Endothelial cell of umbilical vein (primary cell): ENCODE data around the gene SPC25. TPM values are rescaled to one million over a fixed set of nuclear protein-coding genes. Genes with fewer than 3 reads are reported as not detected.

Source experiments
- BruUV-seq: library from RNA; stranded (reverse); fragments of 400-500 nt; replicated peaks from 2 replicates; lab custom pipeline; 2021; lab: Mats Ljungman, UMichigan
- CTCF ChIA-PET: fragments of 300-600, 350-600 bp; sonication (Branson Sonifier 250); formaldehyde crosslinking; loops from one replicate; lab custom pipeline; 2021; ENCODE audit warnings: antibody characterized with exemption, inconsistent platforms; lab: Charles Lee
- POLR2A ChIA-PET: fragments of 300-600, 350-600 bp; sonication (Branson Sonifier 250); formaldehyde crosslinking; loops from one replicate; lab custom pipeline; 2021; ENCODE audit warnings: antibody characterized with exemption, inconsistent platforms; lab: Charles Lee
- DNase-seq: peaks from one replicate; pipeline ENCODE4 v3.0.0-alpha.2; 2011; ENCODE audit warnings: low read depth, low spot score
- FAIRE-seq: peaks from 2 replicates; lab custom pipeline; 2011; peaks lifted over from hg19 to GRCh38; lab: Jason Lieb, UNC
- H2AFZ ChIP-seq: 2 replicates; pipeline ENCODE4 v1.6.0; 2012; ENCODE audit warnings: low read depth, low read length, control low read depth, inconsistent platforms
- H3K27ac ChIP-seq: 2 replicates; pipeline ENCODE4 v1.5.1; 2011; ENCODE audit warnings: low read depth, mild to moderate bottlenecking, control low read depth, low read length, moderate library complexity; ENCODE audit not compliant: insufficient read depth
- H3K27me3 ChIP-seq, 2 experiments: 2 replicates each; pipeline versions ENCODE4 v1.6.0 to v1.6.1; 2011; ENCODE audit warnings: low read length in 2 of 2, mixed read lengths in 1 of 2; ENCODE audit not compliant: control insufficient read depth in 2 of 2, insufficient read depth in 2 of 2
- H3K36me3 ChIP-seq, 2 experiments: 2 replicates in 1 of 2; 3 replicates in 1 of 2; pipeline ENCODE4 v1.5.1; 2011; ENCODE audit warnings: low read length in 2 of 2, mild to moderate bottlenecking in 1 of 2, moderate library complexity in 1 of 2; ENCODE audit not compliant: control insufficient read depth in 2 of 2, insufficient read depth in 2 of 2; ENCODE audit errors: extremely low read depth in 1 of 2
- H3K4me1 ChIP-seq: 3 replicates; pipeline ENCODE4 v1.5.1; 2011; ENCODE audit warnings: mild to moderate bottlenecking, low read length; ENCODE audit not compliant: control insufficient read depth, insufficient read depth; ENCODE audit errors: extremely low read depth
- H3K4me2 ChIP-seq: 2 replicates; pipeline ENCODE4 v1.6.1; 2011; ENCODE audit warnings: low read length, control low read depth, mixed read lengths; ENCODE audit not compliant: insufficient read depth
- H3K4me3 ChIP-seq, 3 experiments: fragments of 200-600 bp in 1 of 3; sonication (generic), shearing (Covaris generic) in 1 of 3; replicated peaks in 1 of 3; 2 replicates each; pipeline ENCODE4 v1.5.1; 2011 to 2016; ENCODE audit warnings: control low read depth in 3 of 3, low read length in 3 of 3, mild to moderate bottlenecking in 2 of 3, inconsistent platforms in 1 of 3, low read depth in 1 of 3, moderate library complexity in 1 of 3; ENCODE audit not compliant: insufficient read depth in 1 of 3
- H3K79me2 ChIP-seq: 2 replicates; pipeline ENCODE4 v1.6.0; 2012; ENCODE audit warnings: low read length, inconsistent platforms; ENCODE audit not compliant: control insufficient read depth, insufficient read depth
- H3K9ac ChIP-seq: replicated peaks from 2 replicates; pipeline ENCODE3; 2011; ENCODE audit warnings: low read length, control low read depth; ENCODE audit not compliant: insufficient read depth; ENCODE audit errors: extremely low read depth
- H3K9me1 ChIP-seq: replicated peaks from 3 replicates; pipeline ENCODE4 v1.6.0; 2011; ENCODE audit warnings: mild to moderate bottlenecking, low read length; ENCODE audit not compliant: control insufficient read depth, insufficient read depth; ENCODE audit errors: extremely low read depth
- H3K9me3 ChIP-seq: replicated peaks from 2 replicates; pipeline ENCODE4 v1.5.1; 2012; ENCODE audit warnings: low read length, inconsistent platforms; ENCODE audit not compliant: control insufficient read depth, insufficient read depth
- H4K20me1 ChIP-seq: replicated peaks from 2 replicates; pipeline ENCODE3; 2011; ENCODE audit warnings: mild to moderate bottlenecking, low read length; ENCODE audit not compliant: control insufficient read depth, insufficient read depth; ENCODE audit errors: extremely low read depth
- EZH2 ChIP-seq: IDR thresholded peaks from 2 replicates; pipeline ENCODE4 v1.6.1; 2012; ENCODE audit warnings: borderline replicate concordance, low read depth, mild to moderate bottlenecking, moderate library complexity, low read length, inconsistent platforms; ENCODE audit not compliant: severe bottlenecking
- FOS ChIP-seq: IDR thresholded peaks from 2 replicates; pipeline ENCODE4 v1.6.1; 2011; ENCODE audit warnings: mild to moderate bottlenecking, low read length, moderate library complexity, borderline replicate concordance; ENCODE audit not compliant: insufficient read depth
- GATA2 ChIP-seq: IDR thresholded peaks from 2 replicates; pipeline ENCODE4 v1.7.0; 2011; ENCODE audit warnings: low read depth, mild to moderate bottlenecking, moderate library complexity, mixed read lengths, low read length; ENCODE audit not compliant: insufficient read length, insufficient read depth
- JUN ChIP-seq: IDR thresholded peaks from 2 replicates; pipeline ENCODE4 v1.6.1; 2011; ENCODE audit warnings: borderline replicate concordance, low read depth; ENCODE audit not compliant: insufficient read length, insufficient read depth
- MAX ChIP-seq: IDR thresholded peaks from 2 replicates; pipeline ENCODE4 v1.6.1; 2011; ENCODE audit not compliant: insufficient read depth, insufficient read length
- MYC ChIP-seq: IDR thresholded peaks from one replicate; pipeline ENCODE4 v1.6.1; 2011; ENCODE audit warnings: mild to moderate bottlenecking, low read depth, low read length
- POLR2A ChIP-seq: IDR thresholded peaks from 2 replicates; pipeline ENCODE4 v1.6.1; 2012; ENCODE audit warnings: low read depth, mild to moderate bottlenecking, control low read depth, low read length
- POLR2AphosphoS5 ChIP-seq: IDR thresholded peaks from 2 replicates; pipeline ENCODE4 v1.6.1; 2012; ENCODE audit warnings: low read depth, mild to moderate bottlenecking, control low read depth, low read length, moderate library complexity; ENCODE audit not compliant: insufficient read depth
- dilution Hi-C: fragments of 300-500 bp; cut with MboI; formaldehyde crosslinking; loops from one replicate; pipeline ENCODE4 v1.15.0; 2019; ENCODE audit warnings: low sequenced_read_pairs; ENCODE audit not compliant: extremely low pct_ligation_motif_present
- intact Hi-C: fragments of 100-400 bp; cut with micrococcal nuclease; formaldehyde crosslinking; loops from one replicate; pipeline ENCODE4 v1.10.0; 2022
- polyA plus RNA-seq, 4 experiments: library from polyadenylated mRNA; depleted of rRNA in 3 of 4; stranded (reverse) in 3 of 4; unstranded in 1 of 4; fragments of >200 nt; gene quantifications; 2 replicates each; pipeline versions ENCODE4 v1.2.1 to v1.2.3, GENCODE V29; 2011 to 2012; ENCODE audit warnings: missing spikeins in 1 of 4
- total RNA-seq: library from RNA; stranded (reverse); gene quantifications from 2 replicates; pipeline ENCODE4 v1.2.3, GENCODE V29; 2021
- TF ChIP-seq, protein P1 (sequence below), 2 donors: IDR thresholded peaks; 1 replicate in 1 of 2; 2 replicates in 1 of 2; pipeline ENCODE4 v1.5.1; 2011; ENCODE audit warnings: low read length in 2 of 2, mild to moderate bottlenecking in 2 of 2, moderate library complexity in 2 of 2, control low read depth in 1 of 2, inconsistent platforms in 1 of 2, low read depth in 1 of 2; ENCODE audit not compliant: insufficient read depth in 1 of 2; ENCODE audit errors: extremely low read depth in 1 of 2

Gene SPC25
- total and polyA plus RNA-seq, 2 donors (not counting 3 experiments of a cell fraction or from before 2014, with no cell fraction given) = 10.1 to 24.2 TPM

- H2AFZ ChIP-seq = no peak overlapping the region
- no peaks in the 10 kb centered on the region for H3K36me3 ChIP-seq
- no peak overlapping the region for H3K4me2 ChIP-seq
- no TSS peak for BruUV-seq
- H3K27me3 ChIP-seq = no peaks in the 10 kb centered on the region
- no peak overlapping the region for H3K4me3 ChIP-seq
- dilution Hi-C loops = no loop called here
- TF ChIP-seq POLR2A (no peak), GATA2 (no peak), JUN (peak; percentile 43), POLR2AphosphoS5 (no peak), MYC (no peak), FOS (peak; percentile 27), EZH2 (no peak), MAX (no peak)
- TF ChIP-seq, protein P1, sequence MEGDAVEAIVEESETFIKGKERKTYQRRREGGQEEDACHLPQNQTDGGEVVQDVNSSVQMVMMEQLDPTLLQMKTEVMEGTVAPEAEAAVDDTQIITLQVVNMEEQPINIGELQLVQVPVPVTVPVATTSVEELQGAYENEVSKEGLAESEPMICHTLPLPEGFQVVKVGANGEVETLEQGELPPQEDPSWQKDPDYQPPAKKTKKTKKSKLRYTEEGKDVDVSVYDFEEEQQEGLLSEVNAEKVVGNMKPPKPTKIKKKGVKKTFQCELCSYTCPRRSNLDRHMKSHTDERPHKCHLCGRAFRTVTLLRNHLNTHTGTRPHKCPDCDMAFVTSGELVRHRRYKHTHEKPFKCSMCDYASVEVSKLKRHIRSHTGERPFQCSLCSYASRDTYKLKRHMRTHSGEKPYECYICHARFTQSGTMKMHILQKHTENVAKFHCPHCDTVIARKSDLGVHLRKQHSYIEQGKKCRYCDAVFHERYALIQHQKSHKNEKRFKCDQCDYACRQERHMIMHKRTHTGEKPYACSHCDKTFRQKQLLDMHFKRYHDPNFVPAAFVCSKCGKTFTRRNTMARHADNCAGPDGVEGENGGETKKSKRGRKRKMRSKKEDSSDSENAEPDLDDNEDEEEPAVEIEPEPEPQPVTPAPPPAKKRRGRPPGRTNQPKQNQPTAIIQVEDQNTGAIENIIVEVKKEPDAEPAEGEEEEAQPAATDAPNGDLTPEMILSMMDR (IDR thresholded peaks at IDR 0.05; ENCODE audit: extremely low read depth in 1 of 2, insufficient read depth in 1 of 2, low read depth in 1 of 2, low read length in 2 of 2) = no peak
- FAIRE-seq = peak; percentile 38
- CTCF ChIA-PET = no interaction called here
- no peak overlapping the region for H3K27ac ChIP-seq
- H3K9me1 ChIP-seq = no peaks in the 10 kb centered on the region
- intact Hi-C loops = no loop called here
- POLR2A ChIA-PET = no interaction called here
- H3K9me3 ChIP-seq = no peaks in the 10 kb centered on the region
- H4K20me1 ChIP-seq = no peaks in the 10 kb centered on the region
- no peaks in the 10 kb centered on the region for H3K79me2 ChIP-seq
- H3K9ac ChIP-seq = no peak overlapping the region
- peaks cover 4% of the 10 kb centered on the region for H3K4me1 ChIP-seq
- no peak for DNase-seq
These were observed 47.0 kb downstream of the SPC25 start for GRCh38 chr2:168843253-168843652.
